ENCODE results near the gene DZIP1. TPM values are rescaled to one million over a fixed set of nuclear protein-coding genes. Genes with fewer than 3 reads are reported as not detected.

The DZIP1 gene
- total RNA-seq, 1 donor from 2014 or later: 30.0 TPM

- no peak overlapping the region for H3K4me3 ChIP-seq
- no peak for TF ChIP-seq POLR2A (IDR thresholded peaks at IDR 0.05)
- TF ChIP-seq POLR2AphosphoS5 (IDR thresholded peaks at IDR 0.05; ENCODE audit: insufficient read depth in 1 of 2, low read depth in 1 of 2): no peak
- TF ChIP-seq, protein P1, sequence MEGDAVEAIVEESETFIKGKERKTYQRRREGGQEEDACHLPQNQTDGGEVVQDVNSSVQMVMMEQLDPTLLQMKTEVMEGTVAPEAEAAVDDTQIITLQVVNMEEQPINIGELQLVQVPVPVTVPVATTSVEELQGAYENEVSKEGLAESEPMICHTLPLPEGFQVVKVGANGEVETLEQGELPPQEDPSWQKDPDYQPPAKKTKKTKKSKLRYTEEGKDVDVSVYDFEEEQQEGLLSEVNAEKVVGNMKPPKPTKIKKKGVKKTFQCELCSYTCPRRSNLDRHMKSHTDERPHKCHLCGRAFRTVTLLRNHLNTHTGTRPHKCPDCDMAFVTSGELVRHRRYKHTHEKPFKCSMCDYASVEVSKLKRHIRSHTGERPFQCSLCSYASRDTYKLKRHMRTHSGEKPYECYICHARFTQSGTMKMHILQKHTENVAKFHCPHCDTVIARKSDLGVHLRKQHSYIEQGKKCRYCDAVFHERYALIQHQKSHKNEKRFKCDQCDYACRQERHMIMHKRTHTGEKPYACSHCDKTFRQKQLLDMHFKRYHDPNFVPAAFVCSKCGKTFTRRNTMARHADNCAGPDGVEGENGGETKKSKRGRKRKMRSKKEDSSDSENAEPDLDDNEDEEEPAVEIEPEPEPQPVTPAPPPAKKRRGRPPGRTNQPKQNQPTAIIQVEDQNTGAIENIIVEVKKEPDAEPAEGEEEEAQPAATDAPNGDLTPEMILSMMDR (IDR thresholded peaks at IDR 0.05): no peak
- no peak overlapping the region for H3K27ac ChIP-seq
- H3K36me3 ChIP-seq: no peaks in the 10 kb centered on the region
- H3K9me3 ChIP-seq: no peaks in the 10 kb centered on the region
- no peak for DNase-seq (ENCODE audit: extremely low spot score in 2 of 2)
- no peaks in the 10 kb centered on the region for H3K4me1 ChIP-seq
- intact Hi-C loops (cut with DNase I): no loop called here
- peaks cover 8% of the 10 kb centered on the region for H3K27me3 ChIP-seq
Measured at GRCh38 chr13:95553581-95554385, 90.7 kb downstream of the DZIP1 start.

- intact Hi-C loops (cut with DNase I): no loop called here
- H3K27ac ChIP-seq: no peak within 1 kb of the TSS
- no peak for DNase-seq (ENCODE audit: extremely low spot score in 2 of 2)
- peaks cover 8% of the 10 kb centered on the region for H3K27me3 ChIP-seq
- TF ChIP-seq POLR2AphosphoS5 (IDR thresholded peaks at IDR 0.05; ENCODE audit: insufficient read depth in 1 of 2, low read depth in 1 of 2) (no peak), POLR2A (IDR thresholded peaks at IDR 0.05) (no peak)
- TF ChIP-seq, protein P1 (IDR thresholded peaks at IDR 0.05): no peak
- H3K9me3 ChIP-seq: no peaks in the 10 kb centered on the region
- H3K36me3 ChIP-seq: no peaks in the 10 kb centered on the region
- H3K4me1 ChIP-seq: no peaks in the 10 kb centered on the region
- no peak within 1 kb of the TSS for H3K4me3 ChIP-seq
Measured at GRCh38 chr13:95552539-95553441, 91.7 kb downstream of the DZIP1 start, which contains the start of gene CLDN10. Gene CLDN10 (plus strand): TSS chr13:95552720. CDS start chr13:95552754, 34 bp downstream.

GRCh38 chr13:95552208-95552538 lies 92.3 kb downstream of the DZIP1 start:
- no peak overlapping the region for H3K4me3 ChIP-seq
- H3K27ac ChIP-seq: no peak overlapping the region

DNA sequence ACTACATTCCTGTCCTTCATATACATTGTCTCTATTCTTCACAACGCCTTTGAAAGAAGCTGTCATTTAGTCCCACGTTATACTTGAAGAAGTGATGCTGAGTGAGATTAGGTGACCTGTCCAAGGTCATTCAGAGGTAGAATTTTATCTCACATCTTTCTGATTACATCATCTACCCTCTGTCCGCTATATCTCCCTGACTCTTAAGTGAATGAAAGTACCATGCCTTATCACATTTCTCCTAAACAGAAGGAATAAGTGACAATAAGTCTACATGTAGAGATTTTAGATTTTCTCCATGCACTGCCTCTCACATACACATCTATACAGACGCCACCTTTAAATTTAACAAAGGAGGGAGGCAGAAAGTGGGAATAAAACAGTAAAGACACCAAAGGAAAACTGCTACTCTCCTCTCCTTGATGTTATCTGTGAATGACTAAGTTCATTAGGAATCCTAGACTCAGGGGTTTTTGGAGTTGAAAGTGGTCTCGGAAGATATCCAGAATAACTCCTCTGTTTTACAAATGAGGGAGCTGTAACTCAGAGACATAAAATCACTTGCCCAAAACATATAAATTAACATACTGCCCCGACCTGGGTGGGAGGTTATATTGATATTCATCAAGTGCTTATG lies 96.9 kb downstream of the DZIP1 start:
- Histone ChIP-seq H3K27me3 (peaks cover 6% of the 10 kb centered on the region), H3K4me1 (no peaks in the 10 kb centered on the region), H3K36me3 (no peaks in the 10 kb centered on the region), H3K9me3 (no peaks in the 10 kb centered on the region), H3K4me3 (no peak overlapping the region), H3K27ac (no peak overlapping the region)
- no peak for TF ChIP-seq POLR2A (IDR thresholded peaks at IDR 0.05)
- TF ChIP-seq POLR2AphosphoS5 (IDR thresholded peaks at IDR 0.05; ENCODE audit: insufficient read depth in 1 of 2, low read depth in 1 of 2): no peak
- TF ChIP-seq, protein P1 (IDR thresholded peaks at IDR 0.05): no peak
- DNase-seq (ENCODE audit: extremely low spot score in 2 of 2): no peak
- intact Hi-C loops (cut with DNase I): no loop called here

More at GRCh38 chr13:95552208-95552538, 92.3 kb downstream of the DZIP1 start:
- DNase-seq (ENCODE audit: extremely low spot score in 2 of 2): no peak
- Histone ChIP-seq H3K9me3 (no peaks in the 10 kb centered on the region), H3K27me3 (peaks cover 8% of the 10 kb centered on the region), H3K4me1 (no peaks in the 10 kb centered on the region), H3K36me3 (no peaks in the 10 kb centered on the region)
- TF ChIP-seq, protein P1 (IDR thresholded peaks at IDR 0.05): no peak
- TF ChIP-seq POLR2A (IDR thresholded peaks at IDR 0.05): no peak
- TF ChIP-seq POLR2AphosphoS5 (IDR thresholded peaks at IDR 0.05; ENCODE audit: insufficient read depth in 1 of 2, low read depth in 1 of 2): no peak
- intact Hi-C loops (cut with DNase I): no loop called here
